Stimulated activated CD8-positive, alpha-beta memory T cell treated with anti-CD3 and anti-CD28 coated beads, Interleukin-15, amount 100 ng/mL, for 1 hour (primary cell): ENCODE measurements around the gene ABCA12.

Source experiments
- DNase-seq: peaks from one replicate; pipeline ENCODE4 v3.0.0-alpha.2; 2020; ENCODE audit warnings: low read depth

ABCA12 gene

DNA sequence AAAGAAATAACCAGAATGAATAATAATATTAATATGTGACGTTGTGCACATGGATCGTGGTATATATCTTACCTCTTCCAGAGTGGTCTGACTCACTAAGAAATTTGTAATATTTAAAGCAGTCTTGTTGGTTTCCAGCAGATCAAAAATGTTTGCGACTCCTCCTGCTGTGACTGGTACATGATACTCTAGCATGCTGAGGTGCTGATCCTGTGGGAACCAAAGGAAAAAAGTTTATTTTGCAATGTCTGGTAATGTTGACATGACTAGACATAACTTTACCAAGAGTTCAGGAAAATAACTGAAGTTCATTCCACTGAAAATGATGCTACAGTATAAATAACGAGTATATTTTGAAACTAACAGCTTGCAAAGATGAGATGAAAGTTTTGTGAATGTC lies 204.4 kb downstream of the ABCA12 start:
- DNase-seq: no peak

DNA sequence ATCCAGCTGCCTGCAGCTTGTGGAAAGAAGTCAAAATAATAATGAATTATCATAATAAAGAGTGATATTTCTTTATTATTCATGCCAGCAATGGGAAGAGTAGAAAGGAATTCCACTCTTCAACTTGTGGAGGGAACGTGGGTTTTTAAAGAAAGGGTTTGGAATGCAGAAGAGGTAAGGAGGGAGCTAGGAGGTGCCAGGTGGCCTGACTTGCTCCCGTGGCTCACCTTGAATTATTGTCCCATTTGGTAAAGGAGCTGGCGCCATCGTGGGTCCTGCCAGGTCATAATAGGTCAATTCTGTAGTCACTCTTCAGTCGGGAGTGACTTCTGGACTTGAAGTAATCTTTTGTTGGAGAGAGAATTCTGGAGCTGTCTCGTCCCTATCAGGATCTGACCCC lies 233.8 kb downstream of the ABCA12 start:
- no peak for DNase-seq

- no peak for DNase-seq
Observed at GRCh38 chr2:214904176-214904575, 234.2 kb downstream of the ABCA12 start.

GRCh38 chr2:214902286-214902685 lies 236.1 kb downstream of the ABCA12 start:
- no peak for DNase-seq

DNA sequence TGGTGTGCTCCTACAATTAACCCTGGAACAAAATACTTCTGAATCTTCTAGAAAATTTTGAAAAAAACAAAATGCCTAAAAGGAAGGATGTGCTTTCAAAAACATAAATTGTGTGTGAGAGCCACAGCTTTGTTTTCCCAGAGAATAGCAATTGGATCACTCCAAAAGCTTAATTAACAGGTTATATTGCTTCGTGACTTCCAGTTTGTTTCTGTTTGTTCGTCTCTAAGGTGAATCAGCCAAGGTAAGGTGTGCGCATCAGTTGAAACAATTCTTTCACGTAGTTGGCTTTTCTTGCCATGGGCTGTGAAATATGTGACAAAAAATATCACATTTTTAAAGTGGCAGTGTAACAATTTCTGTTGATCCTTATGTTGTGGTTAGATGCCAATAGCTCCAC lies 238.7 kb downstream of the ABCA12 start:
- DNase-seq: no peak

- DNase-seq: no peak
Observed at GRCh38 chr2:214896274-214896673, 242.2 kb downstream of the ABCA12 start.

GRCh38 chr2:214895469-214895868 lies 243.0 kb downstream of the ABCA12 start:
- DNase-seq: no peak

DNA sequence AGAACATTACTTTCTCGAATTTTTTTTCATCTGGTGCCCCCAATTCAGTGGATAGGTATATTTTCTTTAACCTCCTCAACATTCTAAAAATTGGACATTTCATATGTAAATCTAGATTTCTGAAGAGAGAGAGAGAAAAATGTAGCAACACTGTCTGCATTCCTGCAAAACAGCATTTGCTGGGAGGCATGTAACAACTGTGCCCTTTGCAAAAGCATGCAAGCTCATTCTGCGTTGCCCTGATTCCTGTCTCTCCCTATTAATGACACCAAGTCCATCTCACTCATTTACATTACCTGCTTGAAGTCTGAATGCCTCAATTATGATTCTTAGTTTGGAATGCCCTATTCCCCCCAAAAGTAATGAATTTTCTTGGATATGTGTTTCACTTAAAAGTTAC lies 249.1 kb downstream of the ABCA12 start:
- DNase-seq: no peak

DNA sequence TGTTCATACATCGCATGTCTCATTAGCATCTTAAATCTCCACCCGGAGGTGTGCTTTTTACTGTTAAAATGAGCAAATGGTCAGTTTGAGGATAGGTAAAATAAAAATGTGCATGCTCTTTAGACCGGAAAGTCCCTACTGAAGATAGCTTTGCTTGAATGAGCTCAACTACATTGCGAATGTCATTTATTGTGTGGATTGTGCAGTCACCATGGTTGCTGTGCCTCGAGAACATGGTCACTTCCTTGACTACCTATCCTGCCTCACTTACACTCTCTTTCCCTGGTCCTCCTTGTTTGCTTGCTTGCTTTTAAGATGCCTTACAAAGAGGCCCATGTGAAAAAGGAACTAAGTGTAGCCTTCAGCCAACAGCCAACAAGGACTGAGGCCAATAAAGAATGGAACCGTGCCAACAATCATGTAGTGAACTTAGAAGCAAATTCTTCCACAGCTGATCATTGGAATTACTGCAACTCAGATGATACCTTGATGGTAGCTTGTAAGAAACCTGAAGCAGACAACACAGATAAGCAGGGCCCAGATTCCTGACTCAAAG lies 256.7 kb downstream of the ABCA12 start:
- no peak for DNase-seq
